HepG2 (cell line): ENCODE data around the gene VDR.

Experiments used
- ARNTL ChIP-seq: sonication (generic); formaldehyde crosslinking; IDR thresholded peaks from 2 replicates; pipeline ENCODE4 v1.4.0; 2020; ENCODE audit warnings: mild to moderate bottlenecking, missing genetic modification reagents
- BRD4 ChIP-seq: sonication (generic); formaldehyde crosslinking; IDR thresholded peaks from 2 replicates; pipeline ENCODE4 v1.4.0; 2020; ENCODE audit warnings: missing genetic modification reagents
- EZH2 ChIP-seq: conservative IDR thresholded peaks from 2 replicates; pipeline ENCODE4 v1.6.1; 2012; ENCODE audit warnings: mild to moderate bottlenecking, low read depth, low read length, moderate library complexity
- JUNB ChIP-seq: sonication (generic); formaldehyde crosslinking; IDR thresholded peaks from 2 replicates; pipeline ENCODE4 v1.8.0; 2022; ENCODE audit warnings: missing genetic modification reagents, mild to moderate bottlenecking, borderline replicate concordance
- NFYB ChIP-seq: sonication (generic); formaldehyde crosslinking; IDR thresholded peaks from 2 replicates; pipeline ENCODE4 v1.4.0; 2020; ENCODE audit warnings: missing genetic modification reagents
- POLR2AphosphoS5 ChIP-seq: IDR thresholded peaks from 2 replicates; pipeline ENCODE4 v1.6.1; 2012; ENCODE audit warnings: low read depth, low read length
- SP1 ChIP-seq, 2 experiments: fragments of 450-650 bp in 1 of 2; sonication (generic) in 1 of 2; formaldehyde crosslinking in 1 of 2; IDR thresholded peaks; 2 replicates each; pipeline versions ENCODE4 v1.4.0 to v1.6.1; 2016 to 2020; ENCODE audit warnings: missing genetic modification reagents in 1 of 2
- SP4 ChIP-seq: sonication (generic); formaldehyde crosslinking; IDR thresholded peaks from 2 replicates; pipeline ENCODE4 v1.8.1; 2023; ENCODE audit warnings: mild to moderate bottlenecking, missing genetic modification reagents
- SUZ12 ChIP-seq: fragments of 150-350 bp; IDR thresholded peaks from 2 replicates; pipeline ENCODE4 v1.6.1; 2014; ENCODE audit warnings: low read depth, low read length
- TCF7L2 ChIP-seq: IDR thresholded peaks from 2 replicates; pipeline ENCODE4 v1.6.1; 2011; ENCODE audit warnings: mild to moderate bottlenecking, low read depth, low read length, moderate library complexity
- ZNF136 ChIP-seq: sonication (generic); formaldehyde crosslinking; IDR thresholded peaks from 2 replicates; pipeline ENCODE4 v1.8.1; 2022; ENCODE audit warnings: low read depth, mild to moderate bottlenecking, moderate library complexity, missing genetic modification reagents
- TF ChIP-seq, protein P1 (sequence below): sonication (generic); formaldehyde crosslinking; IDR thresholded peaks from 2 replicates; pipeline ENCODE4 v1.5.0; 2020; ENCODE audit warnings: mild to moderate bottlenecking, missing genetic modification reagents, moderate library complexity
- TF ChIP-seq, protein P2 (sequence below): sonication (generic); formaldehyde crosslinking; conservative IDR thresholded peaks from 2 replicates; pipeline ENCODE4 v1.4.0; 2020; ENCODE audit warnings: mild to moderate bottlenecking, missing genetic modification reagents, moderate library complexity

DNA sequence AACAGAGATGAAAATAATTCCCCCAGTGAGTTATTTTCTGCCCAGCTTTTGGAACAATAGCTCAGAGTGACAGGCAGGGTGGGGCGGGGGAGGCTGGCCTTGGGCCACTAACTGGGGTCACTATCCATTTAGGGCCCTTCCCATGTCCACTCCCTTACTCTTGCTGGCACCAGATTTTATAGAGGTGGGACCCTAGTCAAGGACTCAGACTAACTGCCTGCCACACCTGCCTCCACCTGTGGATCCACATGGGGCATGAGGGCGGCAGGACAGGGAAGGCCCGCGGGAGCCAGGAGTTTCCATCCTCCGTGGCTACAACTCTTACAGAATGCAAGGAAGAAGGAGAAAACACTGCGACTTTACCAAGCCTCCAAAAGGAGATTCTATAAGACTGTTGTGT lies 10.1 kb downstream of the VDR start:
- TF ChIP-seq, protein P1, sequence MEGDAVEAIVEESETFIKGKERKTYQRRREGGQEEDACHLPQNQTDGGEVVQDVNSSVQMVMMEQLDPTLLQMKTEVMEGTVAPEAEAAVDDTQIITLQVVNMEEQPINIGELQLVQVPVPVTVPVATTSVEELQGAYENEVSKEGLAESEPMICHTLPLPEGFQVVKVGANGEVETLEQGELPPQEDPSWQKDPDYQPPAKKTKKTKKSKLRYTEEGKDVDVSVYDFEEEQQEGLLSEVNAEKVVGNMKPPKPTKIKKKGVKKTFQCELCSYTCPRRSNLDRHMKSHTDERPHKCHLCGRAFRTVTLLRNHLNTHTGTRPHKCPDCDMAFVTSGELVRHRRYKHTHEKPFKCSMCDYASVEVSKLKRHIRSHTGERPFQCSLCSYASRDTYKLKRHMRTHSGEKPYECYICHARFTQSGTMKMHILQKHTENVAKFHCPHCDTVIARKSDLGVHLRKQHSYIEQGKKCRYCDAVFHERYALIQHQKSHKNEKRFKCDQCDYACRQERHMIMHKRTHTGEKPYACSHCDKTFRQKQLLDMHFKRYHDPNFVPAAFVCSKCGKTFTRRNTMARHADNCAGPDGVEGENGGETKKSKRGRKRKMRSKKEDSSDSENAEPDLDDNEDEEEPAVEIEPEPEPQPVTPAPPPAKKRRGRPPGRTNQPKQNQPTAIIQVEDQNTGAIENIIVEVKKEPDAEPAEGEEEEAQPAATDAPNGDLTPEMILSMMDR (CRISPR knock-in tag): no peak
- TF ChIP-seq POLR2AphosphoS5 (no peak), BRD4 (CRISPR knock-in tag) (no peak), TCF7L2 (no peak), EZH2 (no peak), SUZ12 (no peak), ZNF136 (CRISPR knock-in tag) (no peak), SP4 (CRISPR knock-in tag) (no peak), JUNB (CRISPR knock-in tag) (no peak), SP1 (IDR thresholded peaks at IDR 0.05) (no peak), SP1 (CRISPR knock-in tag; IDR thresholded peaks at IDR 0.05) (no peak), ARNTL (CRISPR knock-in tag) (no peak), NFYB (CRISPR knock-in tag) (no peak)
- TF ChIP-seq, protein P2, sequence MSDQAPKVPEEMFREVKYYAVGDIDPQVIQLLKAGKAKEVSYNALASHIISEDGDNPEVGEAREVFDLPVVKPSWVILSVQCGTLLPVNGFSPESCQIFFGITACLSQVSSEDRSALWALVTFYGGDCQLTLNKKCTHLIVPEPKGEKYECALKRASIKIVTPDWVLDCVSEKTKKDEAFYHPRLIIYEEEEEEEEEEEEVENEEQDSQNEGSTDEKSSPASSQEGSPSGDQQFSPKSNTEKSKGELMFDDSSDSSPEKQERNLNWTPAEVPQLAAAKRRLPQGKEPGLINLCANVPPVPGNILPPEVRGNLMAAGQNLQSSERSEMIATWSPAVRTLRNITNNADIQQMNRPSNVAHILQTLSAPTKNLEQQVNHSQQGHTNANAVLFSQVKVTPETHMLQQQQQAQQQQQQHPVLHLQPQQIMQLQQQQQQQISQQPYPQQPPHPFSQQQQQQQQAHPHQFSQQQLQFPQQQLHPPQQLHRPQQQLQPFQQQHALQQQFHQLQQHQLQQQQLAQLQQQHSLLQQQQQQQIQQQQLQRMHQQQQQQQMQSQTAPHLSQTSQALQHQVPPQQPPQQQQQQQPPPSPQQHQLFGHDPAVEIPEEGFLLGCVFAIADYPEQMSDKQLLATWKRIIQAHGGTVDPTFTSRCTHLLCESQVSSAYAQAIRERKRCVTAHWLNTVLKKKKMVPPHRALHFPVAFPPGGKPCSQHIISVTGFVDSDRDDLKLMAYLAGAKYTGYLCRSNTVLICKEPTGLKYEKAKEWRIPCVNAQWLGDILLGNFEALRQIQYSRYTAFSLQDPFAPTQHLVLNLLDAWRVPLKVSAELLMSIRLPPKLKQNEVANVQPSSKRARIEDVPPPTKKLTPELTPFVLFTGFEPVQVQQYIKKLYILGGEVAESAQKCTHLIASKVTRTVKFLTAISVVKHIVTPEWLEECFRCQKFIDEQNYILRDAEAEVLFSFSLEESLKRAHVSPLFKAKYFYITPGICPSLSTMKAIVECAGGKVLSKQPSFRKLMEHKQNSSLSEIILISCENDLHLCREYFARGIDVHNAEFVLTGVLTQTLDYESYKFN: no peak
